Breast epithelium (tissue), 4 donors: ENCODE measurements around the gene DNAH7. TPM values are rescaled to one million over a fixed set of nuclear protein-coding genes. Genes with fewer than 3 reads are reported as not detected.

Experiments used
- DNase-seq, 2 donors: peaks; one replicate each; pipeline ENCODE4 v3.0.0-alpha.2; 2019; ENCODE audit warnings: low spot score in 2 of 2
- H3K27ac ChIP-seq, 2 donors: fragments of 200-600 bp; sonication (generic) in 1 of 2; one replicate each; pipeline ENCODE4 v1.5.1; 2016 to 2019; ENCODE audit warnings: mild to moderate bottlenecking in 1 of 2
- H3K27me3 ChIP-seq, 2 donors: fragments of 200-600 bp; sonication (generic) in 1 of 2; one replicate each; pipeline versions ENCODE4 v1.5.1 to v1.6.0; 2017 to 2019; ENCODE audit warnings: control low read depth in 1 of 2, mild to moderate bottlenecking in 1 of 2
- H3K36me3 ChIP-seq: fragments of 200-600 bp; one replicate; pipeline ENCODE4 v1.5.1; 2019
- H3K4me1 ChIP-seq, 2 donors: fragments of 200-600 bp; sonication (generic); one replicate each; pipeline ENCODE4 v1.5.1; 2016 to 2019; ENCODE audit warnings: control low read depth in 1 of 2
- H3K4me3 ChIP-seq, 3 donors: fragments of 200-600 bp; sonication (generic); 1 replicate in 2 of 3; 2 replicates in 1 of 3; pipeline ENCODE4 v1.5.1; 2016 to 2019; ENCODE audit warnings: mild to moderate bottlenecking in 3 of 3, moderate library complexity in 2 of 3
- H3K9me3 ChIP-seq, 2 donors: fragments of 200-600 bp; sonication (generic) in 1 of 2; one replicate each; pipeline ENCODE4 v1.5.1; 2016 to 2019; ENCODE audit warnings: control low read depth in 1 of 2
- POLR2A ChIP-seq: fragments of 450-650 bp; IDR thresholded peaks from one replicate; pipeline ENCODE4 v1.6.1; 2016; ENCODE audit warnings: antibody characterized with exemption, mild to moderate bottlenecking, moderate library complexity
- POLR2AphosphoS5 ChIP-seq, 3 donors: sonication (generic); formaldehyde crosslinking; IDR thresholded peaks; one replicate each; pipeline ENCODE4 v1.6.1; 2017; ENCODE audit warnings: antibody characterized with exemption in 3 of 3
- intact Hi-C: fragments of 100-400 bp; cut with DNase I; formaldehyde crosslinking; loops from one replicate; pipeline ENCODE4 v1.15.1; 2023; ENCODE audit warnings: low total_unique reads
- total RNA-seq, 3 donors: library from RNA; depleted of rRNA; stranded (reverse); fragments of >200 nt; gene quantifications; one replicate each; pipeline ENCODE4 v1.1.0, GENCODE V29; 2016
- TF ChIP-seq, protein P1 (sequence below), 3 donors: fragments of 450-650 bp; IDR thresholded peaks; one replicate each; pipeline ENCODE4 v1.5.1; 2016 to 2017; ENCODE audit warnings: antibody characterized with exemption in 3 of 3, mild to moderate bottlenecking in 3 of 3, moderate library complexity in 3 of 3

Gene DNAH7
- total RNA-seq, 3 donors from 2014 or later: 1.3 to 10.5 (median 7.2) TPM

DNA sequence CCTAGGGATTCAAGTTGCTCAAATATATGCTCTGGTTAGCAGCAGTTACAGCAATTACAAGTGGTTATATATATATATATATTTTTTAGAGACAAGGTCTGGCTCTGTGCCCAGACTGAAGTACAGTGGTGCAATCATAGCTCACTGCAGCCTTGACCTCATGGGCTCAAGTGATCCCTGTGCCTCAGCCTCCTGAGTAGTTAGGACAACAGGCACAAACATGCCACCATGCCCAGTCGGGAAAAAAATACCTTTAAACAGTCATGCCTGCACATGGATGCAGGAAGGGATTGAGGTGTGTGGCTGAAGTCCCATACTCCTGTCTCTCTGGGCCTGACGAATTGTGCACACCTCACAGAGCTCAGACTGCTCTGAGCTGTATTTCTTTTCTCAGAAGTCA lies 19.6 kb upstream of the DNAH7 start:
- intact Hi-C loops: no loop called here
- Histone ChIP-seq H3K9me3 (peaks cover 0 to 6% of the 10 kb centered on the region in 2 donors), H3K4me3 (no peak overlapping the region), H3K4me1 (no peaks in the 10 kb centered on the region), H3K27ac (no peak overlapping the region), H3K36me3 (no peaks in the 10 kb centered on the region), H3K27me3 (no peaks in the 10 kb centered on the region)
- no peak for DNase-seq
- TF ChIP-seq POLR2AphosphoS5 (IDR thresholded peaks at IDR 0.05): no peak
- TF ChIP-seq POLR2A: no peak
- TF ChIP-seq, protein P1, sequence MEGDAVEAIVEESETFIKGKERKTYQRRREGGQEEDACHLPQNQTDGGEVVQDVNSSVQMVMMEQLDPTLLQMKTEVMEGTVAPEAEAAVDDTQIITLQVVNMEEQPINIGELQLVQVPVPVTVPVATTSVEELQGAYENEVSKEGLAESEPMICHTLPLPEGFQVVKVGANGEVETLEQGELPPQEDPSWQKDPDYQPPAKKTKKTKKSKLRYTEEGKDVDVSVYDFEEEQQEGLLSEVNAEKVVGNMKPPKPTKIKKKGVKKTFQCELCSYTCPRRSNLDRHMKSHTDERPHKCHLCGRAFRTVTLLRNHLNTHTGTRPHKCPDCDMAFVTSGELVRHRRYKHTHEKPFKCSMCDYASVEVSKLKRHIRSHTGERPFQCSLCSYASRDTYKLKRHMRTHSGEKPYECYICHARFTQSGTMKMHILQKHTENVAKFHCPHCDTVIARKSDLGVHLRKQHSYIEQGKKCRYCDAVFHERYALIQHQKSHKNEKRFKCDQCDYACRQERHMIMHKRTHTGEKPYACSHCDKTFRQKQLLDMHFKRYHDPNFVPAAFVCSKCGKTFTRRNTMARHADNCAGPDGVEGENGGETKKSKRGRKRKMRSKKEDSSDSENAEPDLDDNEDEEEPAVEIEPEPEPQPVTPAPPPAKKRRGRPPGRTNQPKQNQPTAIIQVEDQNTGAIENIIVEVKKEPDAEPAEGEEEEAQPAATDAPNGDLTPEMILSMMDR (IDR thresholded peaks at IDR 0.05): no peak

DNA sequence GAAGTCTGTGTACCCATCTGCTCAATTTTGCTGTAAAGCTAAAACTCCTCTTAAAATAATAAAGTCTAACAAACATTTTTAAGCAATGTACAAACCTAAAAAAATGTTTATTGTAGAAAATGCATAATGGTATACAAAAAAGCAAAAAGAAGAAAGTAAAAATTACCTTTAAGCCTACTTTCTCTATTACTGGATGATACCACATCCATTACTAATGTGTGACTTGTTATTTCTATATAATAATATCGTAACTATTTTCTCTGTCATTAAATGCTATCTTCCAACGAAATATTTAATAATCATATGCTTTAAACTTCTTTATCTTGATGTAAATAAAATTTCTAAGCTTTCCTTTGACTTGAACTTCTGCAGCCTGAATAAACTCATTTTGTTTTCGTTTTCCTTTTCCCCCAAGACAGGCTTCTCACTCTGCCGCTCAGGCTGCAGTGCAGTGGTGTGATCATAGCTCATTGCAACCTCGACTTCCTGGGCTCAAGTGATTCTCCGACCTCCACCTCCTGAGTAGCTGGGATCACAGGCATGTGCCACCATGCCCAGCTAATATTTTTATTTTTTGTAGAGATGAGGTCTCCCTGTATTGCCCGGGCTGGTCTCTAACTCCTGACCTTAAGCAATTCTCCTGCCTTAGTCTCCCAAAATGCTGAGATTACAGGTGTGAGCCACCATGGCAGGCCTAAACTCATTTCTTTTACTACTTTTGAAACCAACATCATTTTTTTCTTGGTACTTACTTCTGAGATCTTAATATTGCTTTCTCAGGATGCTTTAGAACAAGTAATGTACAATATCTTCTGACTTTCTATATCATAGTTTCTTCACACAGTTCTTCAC lies 18.1 kb upstream of the DNAH7 start:
- TF ChIP-seq POLR2A (no peak), POLR2AphosphoS5 (IDR thresholded peaks at IDR 0.05) (no peak)
- TF ChIP-seq, protein P1 (IDR thresholded peaks at IDR 0.05): no peak
- no peak overlapping the region for H3K27ac ChIP-seq
- H3K9me3 ChIP-seq: peaks cover 0 to 6% of the 10 kb centered on the region in 2 donors
- no peak for DNase-seq
- H3K27me3 ChIP-seq: no peaks in the 10 kb centered on the region
- intact Hi-C loops: no loop called here
- H3K36me3 ChIP-seq: no peaks in the 10 kb centered on the region
- no peak overlapping the region for H3K4me3 ChIP-seq
- no peaks in the 10 kb centered on the region for H3K4me1 ChIP-seq

DNA sequence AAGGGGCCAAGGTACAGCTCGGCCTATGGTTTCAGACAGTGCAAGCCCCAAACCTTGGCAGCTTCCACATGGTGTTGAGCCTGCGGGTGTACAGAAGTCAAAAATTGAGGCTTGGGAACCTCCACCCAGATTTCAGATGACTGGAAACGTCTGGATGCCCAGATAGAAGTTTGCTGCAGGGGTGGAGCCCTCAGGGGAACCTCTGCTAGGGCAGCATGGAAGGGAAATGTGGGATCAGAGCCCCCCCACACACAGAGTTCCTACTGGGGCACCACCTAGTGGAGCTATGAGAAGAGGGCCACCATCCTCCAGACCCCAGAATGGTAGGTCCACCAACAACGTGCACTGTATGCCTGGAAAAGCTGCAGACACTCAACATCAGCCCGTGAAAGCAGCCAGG lies 15.0 kb upstream of the DNAH7 start:
- TF ChIP-seq, protein P1 (IDR thresholded peaks at IDR 0.05): no peak
- intact Hi-C loops: no loop called here

DNA sequence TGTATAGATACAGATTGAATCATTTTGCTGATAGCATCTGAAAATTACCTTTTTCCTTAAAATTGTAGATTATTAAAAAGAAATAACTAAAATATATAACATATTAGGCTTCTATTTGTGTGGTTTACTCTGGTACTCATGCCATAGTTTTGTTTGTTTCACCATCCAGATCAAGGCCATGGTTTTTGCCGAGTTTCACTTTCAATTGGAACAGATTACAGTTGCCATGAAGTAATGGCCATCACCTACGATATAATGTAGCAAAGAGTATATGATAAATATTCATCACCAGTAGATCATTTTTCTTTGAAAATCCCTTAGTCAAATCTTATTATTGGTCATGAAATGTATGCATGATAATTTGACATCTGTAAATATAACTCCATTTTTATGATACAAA lies 11.9 kb upstream of the DNAH7 start:
- TF ChIP-seq POLR2A (no peak), POLR2AphosphoS5 (IDR thresholded peaks at IDR 0.05) (no peak)
- TF ChIP-seq, protein P1 (IDR thresholded peaks at IDR 0.05): no peak
- Histone ChIP-seq H3K4me3 (no peak overlapping the region), H3K27me3 (no peaks in the 10 kb centered on the region), H3K36me3 (no peaks in the 10 kb centered on the region), H3K27ac (no peak overlapping the region), H3K4me1 (no peaks in the 10 kb centered on the region), H3K9me3 (peaks cover 0 to 6% of the 10 kb centered on the region in 2 donors)
- DNase-seq: no peak
- intact Hi-C loops: no loop called here

More for the DNA sequence above, 15.0 kb upstream of the DNAH7 start:
- no peak for DNase-seq
- H3K27me3 ChIP-seq: no peaks in the 10 kb centered on the region
- peaks cover 0 to 6% of the 10 kb centered on the region in 2 donors for H3K9me3 ChIP-seq
- no peaks in the 10 kb centered on the region for H3K4me1 ChIP-seq
- H3K36me3 ChIP-seq: no peaks in the 10 kb centered on the region
- H3K27ac ChIP-seq: no peak overlapping the region
- H3K4me3 ChIP-seq: no peak overlapping the region

DNA sequence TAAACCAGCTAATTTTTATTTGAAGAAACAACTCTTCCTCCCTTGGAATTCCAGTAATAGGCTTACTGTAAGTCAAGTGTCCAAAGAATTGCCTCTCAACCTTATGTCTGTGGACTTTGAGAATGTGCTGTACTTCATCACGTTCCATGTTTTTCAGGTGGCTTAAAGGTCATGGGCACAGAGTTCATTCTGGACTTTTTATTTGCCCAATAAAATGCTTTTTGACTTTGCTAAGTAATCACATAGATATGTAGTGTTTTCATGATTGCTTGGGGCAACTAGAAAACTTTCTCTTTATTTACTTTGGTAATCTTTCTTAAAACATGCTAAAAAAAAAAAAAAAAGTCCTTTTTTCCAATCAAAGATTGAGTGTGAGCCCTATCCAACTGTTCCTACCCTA lies 10.4 kb upstream of the DNAH7 start:
- Histone ChIP-seq H3K36me3 (no peaks in the 10 kb centered on the region), H3K27me3 (no peaks in the 10 kb centered on the region), H3K4me3 (no peak overlapping the region), H3K9me3 (peaks cover 0 to 6% of the 10 kb centered on the region in 2 donors), H3K27ac (no peak overlapping the region), H3K4me1 (no peaks in the 10 kb centered on the region)
- TF ChIP-seq POLR2A (no peak), POLR2AphosphoS5 (IDR thresholded peaks at IDR 0.05) (no peak)
- TF ChIP-seq, protein P1 (IDR thresholded peaks at IDR 0.05): no peak
- DNase-seq: no peak
- intact Hi-C loops: loop anchor here (10.0 kb wide), 1 partner anchor 266 kb away; no protein-coding TSS in a partner anchor
